HFFc6 (cell line): Measurements from ENCODE around the gene NELFB. TPM values are rescaled to one million over a fixed set of nuclear protein-coding genes. Genes with fewer than 3 reads are reported as not detected.

Experiments
- DNase-seq: peaks from one replicate; pipeline ENCODE4 v3.0.0-alpha.2; 2018
- H3K27ac Mint-ChIP-seq: 2 replicates; pipeline ENCODE4 v1.8.0; 2020; ENCODE audit warnings: mild to moderate bottlenecking, mixed read lengths
- H3K27me3 Mint-ChIP-seq: 2 replicates; pipeline ENCODE4 v1.8.0; 2021; ENCODE audit warnings: mild to moderate bottlenecking, moderate library complexity, mixed read lengths; ENCODE audit not compliant: insufficient read depth
- H3K36me3 Mint-ChIP-seq: 2 replicates; pipeline ENCODE4 v1.8.0; 2021; ENCODE audit warnings: low read depth, mixed read lengths
- H3K4me1 Mint-ChIP-seq: 2 replicates; pipeline ENCODE4 v1.8.0; 2020; ENCODE audit warnings: low read depth, mixed read lengths
- H3K4me3 Mint-ChIP-seq: 2 replicates; pipeline ENCODE4 v1.8.0; 2020; ENCODE audit warnings: mild to moderate bottlenecking, moderate library complexity, mixed read lengths
- H3K9me3 Mint-ChIP-seq: 2 replicates; pipeline ENCODE4 v1.8.0; 2020; ENCODE audit warnings: mild to moderate bottlenecking, mixed read lengths
- total RNA-seq, 6 experiments: library from RNA; stranded (reverse); fragmentation: NEBNext Ultra II Directional; extraction: Animal tissue kit (Norgen Biotek cat#: 25700); gene quantifications; 2 replicates in 1 of 6; 3 replicates in 5 of 6; pipeline ENCODE4 v1.2.3, GENCODE V29; 2021
- TF ChIP-seq, protein P1 (sequence below): fragments of 200-600 bp; sonication (generic); IDR thresholded peaks from 2 replicates; pipeline ENCODE4 v1.5.0; 2021; ENCODE audit warnings: antibody characterized with exemption, mild to moderate bottlenecking

Gene NELFB
- total RNA-seq, 6 experiments from 2014 or later: 48.5 to 59.9 (median 52.7) TPM

DNA sequence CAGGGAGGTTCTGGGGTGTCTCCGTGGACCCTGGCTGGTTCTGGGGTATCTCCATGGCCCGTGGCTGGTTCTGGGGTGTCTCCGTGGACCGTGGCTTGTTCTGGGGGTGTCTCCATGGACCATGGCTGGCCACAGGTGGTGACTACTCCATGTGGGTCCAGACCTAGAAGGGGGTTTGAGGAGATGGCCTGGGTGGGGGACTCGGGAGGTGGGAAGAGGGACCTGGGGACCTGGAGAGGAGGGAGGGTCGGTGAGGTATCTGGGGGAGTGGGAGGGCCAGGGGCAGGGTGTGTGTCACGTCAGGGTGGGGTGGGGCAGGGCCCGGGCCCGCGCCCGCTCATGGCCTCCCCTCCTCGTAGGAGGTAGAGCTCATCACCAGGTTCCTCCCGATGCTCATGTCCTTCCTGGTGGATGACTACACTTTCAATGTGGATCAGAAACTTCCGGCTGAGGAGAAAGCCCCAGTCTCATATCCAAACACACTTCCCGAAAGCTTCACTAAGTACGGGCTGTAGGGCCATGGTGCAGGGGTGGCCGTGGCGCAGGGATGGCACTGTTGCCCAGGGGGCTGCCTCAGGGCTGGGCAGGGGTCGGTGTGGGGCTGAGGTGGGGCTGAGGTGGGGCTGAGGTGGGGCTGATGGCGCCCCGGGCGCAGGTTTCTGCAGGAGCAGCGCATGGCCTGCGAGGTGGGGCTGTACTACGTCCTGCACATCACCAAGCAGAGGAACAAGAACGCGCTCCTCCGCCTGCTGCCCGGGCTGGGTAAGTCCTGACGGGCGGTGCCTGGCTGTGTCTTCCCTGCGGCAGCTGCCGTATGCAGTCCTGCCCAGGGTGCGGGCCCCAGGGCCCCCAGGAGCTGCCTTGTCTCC is 11.7 kb downstream of the NELFB start:
- Mint-ChIP-seq H3K4me3 (no peak overlapping the region), H3K9me3 (no peaks in the 10 kb centered on the region), H3K4me1 (peaks cover 26% of the 10 kb centered on the region), H3K27ac (no peak overlapping the region), H3K27me3 (peaks cover 2% of the 10 kb centered on the region), H3K36me3 (peaks cover 21% of the 10 kb centered on the region)
- DNase-seq: no peak
- TF ChIP-seq, protein P1, sequence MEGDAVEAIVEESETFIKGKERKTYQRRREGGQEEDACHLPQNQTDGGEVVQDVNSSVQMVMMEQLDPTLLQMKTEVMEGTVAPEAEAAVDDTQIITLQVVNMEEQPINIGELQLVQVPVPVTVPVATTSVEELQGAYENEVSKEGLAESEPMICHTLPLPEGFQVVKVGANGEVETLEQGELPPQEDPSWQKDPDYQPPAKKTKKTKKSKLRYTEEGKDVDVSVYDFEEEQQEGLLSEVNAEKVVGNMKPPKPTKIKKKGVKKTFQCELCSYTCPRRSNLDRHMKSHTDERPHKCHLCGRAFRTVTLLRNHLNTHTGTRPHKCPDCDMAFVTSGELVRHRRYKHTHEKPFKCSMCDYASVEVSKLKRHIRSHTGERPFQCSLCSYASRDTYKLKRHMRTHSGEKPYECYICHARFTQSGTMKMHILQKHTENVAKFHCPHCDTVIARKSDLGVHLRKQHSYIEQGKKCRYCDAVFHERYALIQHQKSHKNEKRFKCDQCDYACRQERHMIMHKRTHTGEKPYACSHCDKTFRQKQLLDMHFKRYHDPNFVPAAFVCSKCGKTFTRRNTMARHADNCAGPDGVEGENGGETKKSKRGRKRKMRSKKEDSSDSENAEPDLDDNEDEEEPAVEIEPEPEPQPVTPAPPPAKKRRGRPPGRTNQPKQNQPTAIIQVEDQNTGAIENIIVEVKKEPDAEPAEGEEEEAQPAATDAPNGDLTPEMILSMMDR: no peak

DNA sequence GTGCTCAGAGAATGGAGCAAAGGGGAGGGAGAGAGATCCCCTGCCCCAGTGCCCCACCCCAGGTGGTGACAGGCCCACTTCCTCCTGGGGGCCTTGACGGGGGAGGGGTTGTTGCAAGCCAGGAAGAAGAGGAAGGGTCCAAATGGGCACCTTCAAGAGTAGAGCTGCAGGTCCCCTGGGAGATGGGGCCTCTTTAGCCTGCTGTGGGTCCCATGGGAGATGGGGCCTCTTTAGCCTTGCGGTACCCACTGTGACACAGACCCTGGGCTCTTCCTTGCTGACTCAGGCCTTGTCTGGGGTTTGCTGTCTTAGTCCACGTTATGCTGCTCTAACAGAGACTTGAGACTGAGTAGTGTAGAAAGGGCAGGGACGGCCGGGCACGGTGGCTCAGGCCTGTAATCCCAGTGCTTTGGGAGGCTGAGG is 12.8 kb downstream of the NELFB start:
- Mint-ChIP-seq H3K9me3 (no peaks in the 10 kb centered on the region), H3K36me3 (peaks cover 20% of the 10 kb centered on the region), H3K4me3 (no peak overlapping the region), H3K27me3 (peaks cover 2% of the 10 kb centered on the region), H3K27ac (peak overlapping the region; percentile 83), H3K4me1 (peaks cover 23% of the 10 kb centered on the region)
- no peak for DNase-seq
- TF ChIP-seq, protein P1: no peak

DNA sequence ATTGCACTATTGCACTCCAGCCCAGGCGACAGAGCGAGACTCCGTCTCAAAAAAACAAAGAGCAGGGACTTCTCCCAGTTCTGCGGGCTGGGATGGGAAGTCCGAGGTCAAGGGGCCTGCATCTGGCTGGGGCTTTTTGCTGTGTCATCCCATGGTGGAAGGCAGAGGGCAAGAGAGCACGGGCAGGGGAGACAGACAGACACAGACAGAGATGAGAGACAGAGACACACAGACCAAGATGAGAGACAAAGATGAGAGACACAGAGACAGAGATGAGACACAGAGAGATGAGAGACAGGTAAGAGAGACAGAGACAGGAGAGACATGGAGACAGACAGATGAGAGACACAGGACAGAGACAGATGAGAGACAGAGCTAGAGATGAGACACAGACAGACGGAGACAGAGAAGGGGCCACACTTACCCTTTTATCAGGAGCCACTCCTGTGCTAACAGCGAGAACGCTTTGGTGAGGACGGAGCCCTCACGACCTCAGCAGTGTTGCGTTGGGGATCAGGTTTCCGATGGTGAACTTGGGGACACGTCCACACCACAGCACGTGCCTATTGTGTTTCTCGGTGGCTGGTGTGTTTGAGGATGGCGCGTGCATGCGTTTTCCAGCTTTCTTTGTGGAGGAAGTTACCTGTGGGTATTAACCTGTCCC is 13.5 kb downstream of the NELFB start:
- Mint-ChIP-seq H3K27ac (peak overlapping the region; percentile 83), H3K36me3 (peaks cover 20% of the 10 kb centered on the region), H3K4me1 (peaks cover 23% of the 10 kb centered on the region), H3K27me3 (peaks cover 2% of the 10 kb centered on the region), H3K4me3 (peak overlapping the region; percentile 25), H3K9me3 (no peaks in the 10 kb centered on the region)
- no peak for DNase-seq
- TF ChIP-seq, protein P1: no peak

DNA sequence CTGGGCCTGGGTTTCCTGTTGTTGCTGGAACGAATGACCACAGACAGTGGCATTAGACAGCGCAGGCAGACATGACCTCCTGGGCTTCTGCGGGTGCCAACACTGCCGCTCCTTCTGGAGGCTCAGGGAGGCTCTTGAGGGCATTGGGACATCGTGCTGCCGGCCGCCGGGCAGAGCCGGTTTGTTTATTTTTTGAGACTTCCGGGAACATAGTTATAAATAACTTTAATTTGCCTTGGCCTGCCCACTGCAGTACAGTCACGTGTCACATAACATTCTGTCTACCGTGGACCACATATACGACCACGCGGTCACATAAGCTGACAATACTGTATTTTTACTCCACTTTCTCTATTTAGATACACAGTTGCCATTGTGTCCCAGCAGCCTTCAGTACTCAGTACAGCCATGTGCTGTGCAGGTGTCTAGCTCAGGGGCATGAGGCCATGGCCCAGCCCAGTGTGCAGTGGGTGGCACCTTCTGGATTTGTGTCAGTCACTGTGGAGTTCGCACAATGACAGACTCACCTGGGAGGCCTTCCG is 14.2 kb downstream of the NELFB start:
- peaks cover 20% of the 10 kb centered on the region for H3K36me3 Mint-ChIP-seq
- peak overlapping the region; percentile 83 for H3K27ac Mint-ChIP-seq
- peaks cover 23% of the 10 kb centered on the region for H3K4me1 Mint-ChIP-seq
- peak overlapping the region; percentile 25; the same call in 1 of the 2 replicates for H3K4me3 Mint-ChIP-seq
- peaks cover 2% of the 10 kb centered on the region for H3K27me3 Mint-ChIP-seq
- TF ChIP-seq, protein P1: no peak
- DNase-seq: peak; percentile 75
- H3K9me3 Mint-ChIP-seq: no peaks in the 10 kb centered on the region

DNA sequence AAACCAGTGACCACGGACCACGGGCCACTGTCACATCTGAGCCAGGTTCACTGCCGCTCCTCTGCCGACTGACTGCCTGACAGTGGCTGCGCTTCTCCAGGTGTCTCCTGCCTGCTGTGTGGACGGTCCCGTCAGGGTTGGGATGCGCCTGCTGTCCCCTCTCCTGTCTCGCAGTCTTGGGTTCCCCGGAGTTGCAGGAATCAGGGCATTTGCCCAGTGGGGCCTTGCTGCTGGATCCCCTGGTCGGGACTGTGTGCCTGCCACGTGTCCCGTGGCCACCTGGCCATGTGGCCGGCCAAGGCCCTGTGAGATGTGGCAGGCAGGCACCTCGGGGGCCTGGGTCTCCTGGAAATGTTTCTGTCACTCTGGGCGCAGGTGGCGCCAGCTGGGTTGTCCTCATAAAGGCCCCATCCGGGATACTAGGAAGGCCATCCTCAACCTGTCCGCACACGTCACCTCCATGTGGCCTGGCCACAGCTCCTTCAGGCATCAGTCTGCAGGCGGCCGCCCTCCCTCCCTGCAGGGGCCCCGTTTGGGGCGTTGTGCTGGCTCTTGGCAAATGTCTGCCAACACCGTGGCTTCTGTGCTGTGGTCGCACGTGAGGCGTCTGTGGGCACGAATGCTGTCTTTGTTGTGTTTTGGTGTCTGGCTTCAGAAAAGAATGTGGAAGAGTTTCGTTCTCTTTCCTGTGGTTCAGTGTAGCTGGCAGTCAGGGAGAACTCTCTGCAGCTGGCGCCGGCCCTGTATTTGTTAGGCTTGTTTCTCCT is 16.0 kb downstream of the NELFB start:
- no peaks in the 10 kb centered on the region for H3K9me3 Mint-ChIP-seq
- TF ChIP-seq, protein P1: no peak
- no peak for DNase-seq
- no peak overlapping the region for H3K27ac Mint-ChIP-seq
- H3K36me3 Mint-ChIP-seq: peaks cover 20% of the 10 kb centered on the region
- peaks cover 6% of the 10 kb centered on the region for H3K27me3 Mint-ChIP-seq
- H3K4me3 Mint-ChIP-seq: no peak overlapping the region
- peaks cover 31% of the 10 kb centered on the region for H3K4me1 Mint-ChIP-seq
